GM12892 (cell line): ENCODE data around the gene PARD3.

Experiments used
- POLR2AphosphoS5 ChIP-seq: IDR thresholded peaks from 2 replicates; pipeline ENCODE4 v1.6.1; 2011; ENCODE audit warnings: low read depth, low read length, control low read depth
- TAF1 ChIP-seq: IDR thresholded peaks from 2 replicates; pipeline ENCODE4 v1.6.1; 2011; ENCODE audit warnings: low read depth, mild to moderate bottlenecking, control low read depth, low read length, borderline replicate concordance

DNA sequence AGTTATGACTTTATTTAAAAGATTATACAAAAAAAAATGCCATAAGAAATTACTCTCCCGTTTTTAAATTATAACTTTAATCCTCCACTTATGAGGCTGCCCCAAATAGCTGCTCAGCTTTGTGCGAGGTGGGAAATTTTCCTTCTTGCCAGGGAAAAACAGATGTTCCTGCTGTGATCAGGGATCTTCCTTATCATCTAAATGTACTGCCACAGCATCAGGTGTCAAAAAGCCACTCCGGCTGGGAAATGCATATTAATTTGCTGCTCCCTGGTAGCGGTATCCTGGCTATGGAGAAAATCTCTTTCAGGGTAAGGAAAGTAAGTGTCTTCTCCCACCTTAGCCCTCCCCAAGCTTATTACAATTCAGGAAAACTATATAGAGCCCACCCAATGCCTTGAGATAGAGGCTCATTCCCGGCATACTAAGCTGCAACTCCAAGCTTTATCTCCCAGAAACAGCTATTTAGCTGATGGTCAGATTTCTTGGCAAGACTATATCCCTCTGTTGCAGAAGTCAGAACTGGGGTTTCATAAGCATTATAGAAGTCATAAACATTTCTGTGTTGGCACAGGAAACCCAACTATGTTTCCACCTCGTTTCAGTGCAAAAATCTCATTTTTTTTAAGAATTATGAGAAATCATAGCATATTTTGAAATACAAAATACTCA lies 360.4 kb downstream of the PARD3 start:
- TF ChIP-seq TAF1 (no peak), POLR2AphosphoS5 (no peak)
